Esophagus squamous epithelium (tissue), 4 donors: ENCODE results near the gene RNU11.
A peak's percentile ranks its signal among the peaks of the same experiment; 100 is the strongest.

Experiments
- POLR2A ChIP-seq, 4 donors: fragments of 450-650 bp; IDR thresholded peaks; one replicate each; pipeline ENCODE4 v1.6.1; 2017; ENCODE audit warnings: antibody characterized with exemption in 4 of 4, mild to moderate bottlenecking in 4 of 4, moderate library complexity in 3 of 4
- TF ChIP-seq, protein P1 (sequence below), 6 experiments: fragments of 450-650 bp in 4 of 6; fragments of 200-600 bp in 2 of 6; sonication (generic) in 2 of 6; IDR thresholded peaks; one replicate each; pipeline ENCODE4 v1.5.1; 2016 to 2019; ENCODE audit warnings: antibody characterized with exemption in 6 of 6, mild to moderate bottlenecking in 4 of 6, moderate library complexity in 4 of 6

DNA sequence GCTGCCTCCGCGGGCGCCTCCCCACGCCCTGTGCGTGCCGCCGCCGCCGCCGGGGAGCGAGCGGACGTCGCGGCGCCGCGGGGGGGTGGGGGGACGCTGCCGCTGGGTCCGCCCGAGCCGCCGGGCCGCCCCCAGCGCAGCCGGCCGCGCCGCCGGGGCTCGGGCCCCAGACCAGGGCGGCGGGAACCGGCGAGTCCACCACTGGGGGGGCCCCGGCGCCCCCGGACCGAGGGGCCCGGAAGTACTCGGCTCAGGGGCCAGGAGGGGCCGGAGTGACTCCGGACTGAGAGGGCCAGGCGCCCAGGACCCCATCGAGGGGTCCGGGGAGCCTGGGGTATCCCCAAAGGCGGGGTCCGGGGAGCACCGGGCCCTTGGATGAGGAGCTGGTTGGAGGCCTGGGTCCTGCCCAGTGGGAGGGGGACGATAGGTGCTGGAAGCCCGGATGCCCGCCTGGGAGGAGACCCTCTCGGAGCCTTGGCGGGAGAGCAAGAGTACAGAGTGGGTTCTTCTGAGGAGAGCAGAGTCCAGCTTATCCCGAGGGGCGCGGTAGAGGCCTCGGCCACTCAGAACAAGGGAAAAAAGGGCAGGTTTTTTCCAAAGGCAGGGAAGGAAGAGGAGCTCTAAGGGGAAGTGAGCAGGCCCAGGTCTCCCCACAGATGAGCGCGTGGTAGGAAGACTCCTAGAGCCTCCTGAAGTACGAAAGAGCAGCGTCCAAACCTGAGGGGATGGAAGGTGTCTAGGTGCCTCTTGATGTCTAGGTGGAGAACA is 20.7 kb downstream of the RNU11 start:
- peak in 2 of 4 donors; percentile 34 to 61 for TF ChIP-seq POLR2A (IDR thresholded peaks at IDR 0.05)
- TF ChIP-seq, protein P1, sequence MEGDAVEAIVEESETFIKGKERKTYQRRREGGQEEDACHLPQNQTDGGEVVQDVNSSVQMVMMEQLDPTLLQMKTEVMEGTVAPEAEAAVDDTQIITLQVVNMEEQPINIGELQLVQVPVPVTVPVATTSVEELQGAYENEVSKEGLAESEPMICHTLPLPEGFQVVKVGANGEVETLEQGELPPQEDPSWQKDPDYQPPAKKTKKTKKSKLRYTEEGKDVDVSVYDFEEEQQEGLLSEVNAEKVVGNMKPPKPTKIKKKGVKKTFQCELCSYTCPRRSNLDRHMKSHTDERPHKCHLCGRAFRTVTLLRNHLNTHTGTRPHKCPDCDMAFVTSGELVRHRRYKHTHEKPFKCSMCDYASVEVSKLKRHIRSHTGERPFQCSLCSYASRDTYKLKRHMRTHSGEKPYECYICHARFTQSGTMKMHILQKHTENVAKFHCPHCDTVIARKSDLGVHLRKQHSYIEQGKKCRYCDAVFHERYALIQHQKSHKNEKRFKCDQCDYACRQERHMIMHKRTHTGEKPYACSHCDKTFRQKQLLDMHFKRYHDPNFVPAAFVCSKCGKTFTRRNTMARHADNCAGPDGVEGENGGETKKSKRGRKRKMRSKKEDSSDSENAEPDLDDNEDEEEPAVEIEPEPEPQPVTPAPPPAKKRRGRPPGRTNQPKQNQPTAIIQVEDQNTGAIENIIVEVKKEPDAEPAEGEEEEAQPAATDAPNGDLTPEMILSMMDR (IDR thresholded peaks at IDR 0.05), result no peak
